ENCODE data around the gene PNKD.

DNA sequence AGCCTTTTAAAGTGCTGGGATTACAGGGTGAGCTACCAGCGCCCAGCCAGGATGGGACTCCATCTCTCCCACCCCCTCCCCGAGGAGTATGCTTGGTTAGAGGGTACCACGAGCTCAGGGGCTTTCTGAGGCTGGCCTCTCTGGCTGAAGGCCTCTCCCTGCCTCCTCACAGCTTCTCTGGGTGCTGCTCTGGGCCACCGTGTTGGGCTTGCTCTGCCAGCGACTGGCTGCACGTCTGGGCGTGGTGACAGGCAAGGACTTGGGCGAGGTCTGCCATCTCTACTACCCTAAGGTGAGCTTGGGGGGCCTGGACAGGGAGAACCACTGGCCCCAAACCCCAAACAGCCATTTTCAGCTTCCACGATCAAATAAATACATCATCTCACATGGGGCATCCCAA lies 114.7 kb downstream of the PNKD start:
- TF ChIP-seq ZNF138 (CRISPR knock-in tag; conservative IDR thresholded peaks at IDR 0.05) (no peak), ATF3 (CRISPR knock-in tag; conservative IDR thresholded peaks at IDR 0.05) (no peak)

Data from WTC11 (cell line).